SJCRH30 (cell line): ENCODE results near the gene PALM3. TPM values are rescaled to one million over a fixed set of nuclear protein-coding genes. Genes with fewer than 3 reads are reported as not detected.

ENCODE experiments used
- DNase-seq, 2 experiments: peaks; one replicate each; pipeline ENCODE4 v3.0.0-alpha.2; 2015 to 2020
- H3K27ac ChIP-seq: fragments of 250-450 bp; sonication (Bioruptor Pico); 2 replicates; pipeline ENCODE4 v1.5.1; 2020; ENCODE audit warnings: mild to moderate bottlenecking, moderate library complexity
- H3K27me3 ChIP-seq: fragments of 250-450 bp; sonication (Bioruptor Pico); 2 replicates; pipeline ENCODE4 v1.5.1; 2020; ENCODE audit warnings: mild to moderate bottlenecking, moderate library complexity
- H3K36me3 ChIP-seq: fragments of 250-450 bp; sonication (Bioruptor Pico); 2 replicates; pipeline ENCODE4 v1.5.1; 2020; ENCODE audit warnings: mild to moderate bottlenecking, moderate library complexity
- H3K4me1 ChIP-seq: fragments of 250-450 bp; sonication (Bioruptor Pico); 2 replicates; pipeline ENCODE4 v1.5.1; 2020; ENCODE audit warnings: mild to moderate bottlenecking, moderate library complexity
- H3K4me3 ChIP-seq: fragments of 250-450 bp; sonication (Bioruptor Pico); 2 replicates; pipeline ENCODE4 v1.5.1; 2020; ENCODE audit warnings: mild to moderate bottlenecking, moderate library complexity
- H3K9me3 ChIP-seq: fragments of 250-450 bp; sonication (Bioruptor Pico); replicated peaks from 2 replicates; pipeline ENCODE4 v1.5.1; 2020; ENCODE audit warnings: mild to moderate bottlenecking, moderate library complexity
- total RNA-seq: library from RNA; depleted of rRNA; stranded (reverse); fragments of >200 nt; shearing (Covaris generic); gene quantifications from 2 replicates; pipeline ENCODE4 v1.2.3, GENCODE V29; 2014

Gene PALM3
- total RNA-seq, 1 experiment from 2014 or later = 1.4 TPM

GRCh38 chr19:14078411-14078810, 16.5 kb upstream of the PALM3 start:
- Histone ChIP-seq H3K27me3 (peaks cover 8% of the 10 kb centered on the region; the same call in 1 of the 2 replicates), H3K4me1 (peaks cover 22% of the 10 kb centered on the region), H3K27ac (no peak overlapping the region), H3K36me3 (no peaks in the 10 kb centered on the region), H3K9me3 (no peaks in the 10 kb centered on the region), H3K4me3 (no peak overlapping the region)
- no peak for DNase-seq

GRCh38 chr19:14073925-14074838, 12.3 kb upstream of the PALM3 start:
- DNase-seq = no peak
- no peaks in the 10 kb centered on the region for H3K36me3 ChIP-seq
- H3K9me3 ChIP-seq = no peaks in the 10 kb centered on the region
- peaks cover 8% of the 10 kb centered on the region; the same call in 1 of the 2 replicates for H3K27me3 ChIP-seq
- H3K4me1 ChIP-seq = peaks cover 19% of the 10 kb centered on the region
- H3K4me3 ChIP-seq = peak overlapping the region; percentile 65
- no peak overlapping the region for H3K27ac ChIP-seq

GRCh38 chr19:14073261-14073924, 11.5 kb upstream of the PALM3 start:
- peak; percentile 75 to 81 for DNase-seq
- no peaks in the 10 kb centered on the region for H3K36me3 ChIP-seq
- peaks cover 8% of the 10 kb centered on the region; the same call in 1 of the 2 replicates for H3K27me3 ChIP-seq
- H3K27ac ChIP-seq = no peak overlapping the region
- H3K9me3 ChIP-seq = no peaks in the 10 kb centered on the region
- peak overlapping the region; percentile 65 for H3K4me3 ChIP-seq
- H3K4me1 ChIP-seq = peaks cover 19% of the 10 kb centered on the region

GRCh38 chr19:14072535-14073260, 10.8 kb upstream of the PALM3 start, which contains the start of gene MISP3:
Gene MISP3, plus strand, starts transcription at chr19:14072786. Its CDS starts 524 bp downstream, at chr19:14073310.
- H3K27me3 ChIP-seq = peaks cover 8% of the 10 kb centered on the region; the same call in 1 of the 2 replicates
- no peaks in the 10 kb centered on the region for H3K36me3 ChIP-seq
- H3K27ac ChIP-seq = no peak within 1 kb of the TSS
- peak; percentile 51 to 65 for DNase-seq
- H3K9me3 ChIP-seq = no peaks in the 10 kb centered on the region
- H3K4me3 ChIP-seq = peak within 1 kb of the TSS; percentile 65
- peaks cover 19% of the 10 kb centered on the region for H3K4me1 ChIP-seq

GRCh38 chr19:14070268-14071050, 8.6 kb upstream of the PALM3 start:
- Histone ChIP-seq H3K36me3 (no peaks in the 10 kb centered on the region), H3K9me3 (no peaks in the 10 kb centered on the region), H3K27ac (no peak overlapping the region), H3K27me3 (peaks cover 8% of the 10 kb centered on the region; the same call in 1 of the 2 replicates), H3K4me1 (peaks cover 19% of the 10 kb centered on the region), H3K4me3 (no peak overlapping the region)
- no peak for DNase-seq

- H3K36me3 ChIP-seq = no peaks in the 10 kb centered on the region
- no peaks in the 10 kb centered on the region for H3K9me3 ChIP-seq
- H3K4me1 ChIP-seq = no peaks in the 10 kb centered on the region
- H3K27me3 ChIP-seq = no peaks in the 10 kb centered on the region; the same call in 1 of the 2 replicates
- no peak overlapping the region for H3K27ac ChIP-seq
- DNase-seq = no peak
- H3K4me3 ChIP-seq = no peak overlapping the region
Measured at GRCh38 chr19:14066134-14066533, 4.3 kb upstream of the PALM3 start.

GRCh38 chr19:14063105-14063504, 1.2 kb upstream of the PALM3 start:
- no peaks in the 10 kb centered on the region for H3K36me3 ChIP-seq
- no peak overlapping the region for H3K27ac ChIP-seq
- no peaks in the 10 kb centered on the region for H3K9me3 ChIP-seq
- no peak for DNase-seq
- no peak overlapping the region for H3K4me3 ChIP-seq
- H3K4me1 ChIP-seq = no peaks in the 10 kb centered on the region; the same call in 1 of the 2 replicates
- peaks cover 13% of the 10 kb centered on the region; the same call in 1 of the 2 replicates for H3K27me3 ChIP-seq

- Histone ChIP-seq H3K4me1 (no peaks in the 10 kb centered on the region; the same call in 1 of the 2 replicates), H3K36me3 (no peaks in the 10 kb centered on the region), H3K27ac (no peak overlapping the region), H3K4me3 (no peak overlapping the region), H3K27me3 (peaks cover 17% of the 10 kb centered on the region; the same call in 1 of the 2 replicates), H3K9me3 (no peaks in the 10 kb centered on the region)
- DNase-seq = no peak
Measured at GRCh38 chr19:14062558-14062855, 631 bp upstream of the PALM3 start.

- Histone ChIP-seq H3K27ac (no peak overlapping the region), H3K36me3 (no peaks in the 10 kb centered on the region), H3K27me3 (peaks cover 22% of the 10 kb centered on the region), H3K4me3 (no peak overlapping the region), H3K4me1 (no peaks in the 10 kb centered on the region; the same call in 1 of the 2 replicates), H3K9me3 (no peaks in the 10 kb centered on the region)
- no peak for DNase-seq
Measured at GRCh38 chr19:14061081-14061749, 661 bp downstream of the PALM3 start.

GRCh38 chr19:14059652-14060155, 2.2 kb downstream of the PALM3 start:
- Histone ChIP-seq H3K4me3 (no peak overlapping the region), H3K9me3 (no peaks in the 10 kb centered on the region), H3K4me1 (no peaks in the 10 kb centered on the region; the same call in 1 of the 2 replicates), H3K27me3 (peaks cover 25% of the 10 kb centered on the region), H3K27ac (no peak overlapping the region), H3K36me3 (no peaks in the 10 kb centered on the region)
- DNase-seq = no peak

GRCh38 chr19:14059093-14059480, 2.8 kb downstream of the PALM3 start:
- peaks cover 25% of the 10 kb centered on the region for H3K27me3 ChIP-seq
- no peak overlapping the region for H3K27ac ChIP-seq
- DNase-seq = no peak
- no peaks in the 10 kb centered on the region for H3K36me3 ChIP-seq
- no peaks in the 10 kb centered on the region; the same call in 1 of the 2 replicates for H3K4me1 ChIP-seq
- H3K4me3 ChIP-seq = no peak overlapping the region
- no peaks in the 10 kb centered on the region for H3K9me3 ChIP-seq

- Histone ChIP-seq H3K27ac (no peak overlapping the region), H3K4me1 (no peaks in the 10 kb centered on the region; the same call in 1 of the 2 replicates), H3K27me3 (peaks cover 25% of the 10 kb centered on the region), H3K9me3 (no peaks in the 10 kb centered on the region), H3K4me3 (peak overlapping the region; percentile 47; the same call in 1 of the 2 replicates), H3K36me3 (no peaks in the 10 kb centered on the region)
- DNase-seq = no peak
Measured at GRCh38 chr19:14058182-14059092, 3.4 kb downstream of the PALM3 start.
